Activated naive CD8-positive, alpha-beta T cell treated with anti-CD3 and anti-CD28 coated beads for 36 hours (primary cell): Measurements from ENCODE around the gene ARHGEF4. TPM values are rescaled to one million over a fixed set of nuclear protein-coding genes. Genes with fewer than 3 reads are reported as not detected.
A peak's percentile ranks its signal among the peaks of the same experiment; 100 is the strongest.

Experiments used
- DNase-seq: peaks from one replicate; pipeline ENCODE4 v3.0.0; 2021
- H3K27ac Mint-ChIP-seq: one replicate; pipeline ENCODE4 v1.8.0; 2022; ENCODE audit warnings: mild to moderate bottlenecking, moderate library complexity, mixed read lengths
- H3K27me3 Mint-ChIP-seq: one replicate; pipeline ENCODE4 v1.8.0; 2022; ENCODE audit warnings: mild to moderate bottlenecking, mixed read lengths
- H3K36me3 Mint-ChIP-seq: one replicate; pipeline ENCODE4 v1.8.0; 2021; ENCODE audit warnings: mild to moderate bottlenecking, mixed read lengths
- H3K4me1 Mint-ChIP-seq: one replicate; pipeline ENCODE4 v1.8.0; 2021; ENCODE audit warnings: mixed read lengths
- H3K4me3 Mint-ChIP-seq: one replicate; pipeline ENCODE4 v1.8.0; 2022; ENCODE audit warnings: mild to moderate bottlenecking, moderate library complexity, mixed read lengths
- H3K9me3 Mint-ChIP-seq: one replicate; pipeline ENCODE4 v1.8.0; 2022; ENCODE audit warnings: mixed read lengths
- total RNA-seq, 2 experiments: library from RNA; stranded (reverse); gene quantifications; one replicate each; pipeline ENCODE4 v1.2.3, GENCODE V29; 2021

The ARHGEF4 gene
- total RNA-seq, 2 experiments from 2014 or later = 2.8 to 3.3 TPM

GRCh38 chr2:130963849-130964793 is 127.4 kb downstream of the ARHGEF4 start:
- H3K27ac Mint-ChIP-seq = no peak overlapping the region

GRCh38 chr2:130964931-130965330 is 128.2 kb downstream of the ARHGEF4 start:
- Mint-ChIP-seq H3K9me3 (no peaks in the 10 kb centered on the region), H3K4me3 (peak overlapping the region; percentile 71), H3K27ac (no peak overlapping the region), H3K27me3 (peaks cover 51% of the 10 kb centered on the region), H3K4me1 (peaks cover 5% of the 10 kb centered on the region), H3K36me3 (peaks cover 2% of the 10 kb centered on the region)
- no peak for DNase-seq

More at GRCh38 chr2:130963849-130964793, 127.4 kb downstream of the ARHGEF4 start:
- H3K36me3 Mint-ChIP-seq = peaks cover 2% of the 10 kb centered on the region
- H3K4me1 Mint-ChIP-seq = peaks cover 5% of the 10 kb centered on the region
- H3K27me3 Mint-ChIP-seq = peaks cover 51% of the 10 kb centered on the region
- H3K4me3 Mint-ChIP-seq = peak overlapping the region; percentile 71
- H3K9me3 Mint-ChIP-seq = no peaks in the 10 kb centered on the region
- DNase-seq = peak; percentile 17

- H3K4me1 Mint-ChIP-seq = peaks cover 5% of the 10 kb centered on the region
- DNase-seq = no peak
- peaks cover 44% of the 10 kb centered on the region for H3K27me3 Mint-ChIP-seq
- no peaks in the 10 kb centered on the region for H3K9me3 Mint-ChIP-seq
- H3K36me3 Mint-ChIP-seq = peaks cover 2% of the 10 kb centered on the region
- H3K4me3 Mint-ChIP-seq = no peak overlapping the region
- H3K27ac Mint-ChIP-seq = no peak overlapping the region
These were observed 129.5 kb downstream of the ARHGEF4 start for GRCh38 chr2:130966149-130966774.

- no peak overlapping the region for H3K4me3 Mint-ChIP-seq
- no peak for DNase-seq
- no peak overlapping the region for H3K27ac Mint-ChIP-seq
- peaks cover 5% of the 10 kb centered on the region for H3K4me1 Mint-ChIP-seq
- H3K9me3 Mint-ChIP-seq = no peaks in the 10 kb centered on the region
- peaks cover 2% of the 10 kb centered on the region for H3K36me3 Mint-ChIP-seq
- H3K27me3 Mint-ChIP-seq = peaks cover 37% of the 10 kb centered on the region
These were observed 130.2 kb downstream of the ARHGEF4 start for GRCh38 chr2:130966775-130967490.

GRCh38 chr2:130972410-130972809 is 135.7 kb downstream of the ARHGEF4 start:
- no peak for DNase-seq
- Mint-ChIP-seq H3K4me1 (peaks cover 6% of the 10 kb centered on the region), H3K27ac (no peak overlapping the region)

GRCh38 chr2:130975729-130976128 is 139.0 kb downstream of the ARHGEF4 start:
- no peak overlapping the region for H3K4me3 Mint-ChIP-seq
- no peaks in the 10 kb centered on the region for H3K36me3 Mint-ChIP-seq
- DNase-seq = no peak
- H3K9me3 Mint-ChIP-seq = no peaks in the 10 kb centered on the region
- no peaks in the 10 kb centered on the region for H3K27me3 Mint-ChIP-seq
- H3K4me1 Mint-ChIP-seq = peaks cover 6% of the 10 kb centered on the region
- no peak overlapping the region for H3K27ac Mint-ChIP-seq

More at GRCh38 chr2:130972410-130972809, 135.7 kb downstream of the ARHGEF4 start:
- H3K9me3 Mint-ChIP-seq = no peaks in the 10 kb centered on the region
- no peaks in the 10 kb centered on the region for H3K36me3 Mint-ChIP-seq
- H3K4me3 Mint-ChIP-seq = no peak overlapping the region
- no peaks in the 10 kb centered on the region for H3K27me3 Mint-ChIP-seq

GRCh38 chr2:130976591-130977237 is 140.0 kb downstream of the ARHGEF4 start:
- no peaks in the 10 kb centered on the region for H3K9me3 Mint-ChIP-seq
- no peak overlapping the region for H3K4me3 Mint-ChIP-seq
- no peak for DNase-seq
- H3K36me3 Mint-ChIP-seq = no peaks in the 10 kb centered on the region
- H3K4me1 Mint-ChIP-seq = peaks cover 6% of the 10 kb centered on the region
- no peaks in the 10 kb centered on the region for H3K27me3 Mint-ChIP-seq
- no peak overlapping the region for H3K27ac Mint-ChIP-seq

GRCh38 chr2:130977461-130978050 is 140.8 kb downstream of the ARHGEF4 start:
- no peak overlapping the region for H3K27ac Mint-ChIP-seq
- peaks cover 1% of the 10 kb centered on the region for H3K4me1 Mint-ChIP-seq
- no peaks in the 10 kb centered on the region for H3K9me3 Mint-ChIP-seq
- H3K4me3 Mint-ChIP-seq = no peak overlapping the region
- DNase-seq = no peak
- no peaks in the 10 kb centered on the region for H3K36me3 Mint-ChIP-seq
- H3K27me3 Mint-ChIP-seq = no peaks in the 10 kb centered on the region

GRCh38 chr2:130981667-130982066 is 145.0 kb downstream of the ARHGEF4 start:
- Mint-ChIP-seq H3K4me3 (no peak overlapping the region), H3K27ac (no peak overlapping the region), H3K27me3 (no peaks in the 10 kb centered on the region), H3K4me1 (peaks cover 3% of the 10 kb centered on the region), H3K9me3 (no peaks in the 10 kb centered on the region), H3K36me3 (no peaks in the 10 kb centered on the region)
- DNase-seq = no peak

- H3K36me3 Mint-ChIP-seq = no peaks in the 10 kb centered on the region
- peaks cover 3% of the 10 kb centered on the region for H3K4me1 Mint-ChIP-seq
- H3K9me3 Mint-ChIP-seq = no peaks in the 10 kb centered on the region
- no peak for DNase-seq
- H3K4me3 Mint-ChIP-seq = no peak overlapping the region
- H3K27ac Mint-ChIP-seq = no peak overlapping the region
- no peaks in the 10 kb centered on the region for H3K27me3 Mint-ChIP-seq
These were observed 148.6 kb downstream of the ARHGEF4 start for GRCh38 chr2:130985206-130985780.

- no peak overlapping the region for H3K4me3 Mint-ChIP-seq
- H3K36me3 Mint-ChIP-seq = no peaks in the 10 kb centered on the region
- H3K27ac Mint-ChIP-seq = no peak overlapping the region
- H3K4me1 Mint-ChIP-seq = peaks cover 3% of the 10 kb centered on the region
- no peaks in the 10 kb centered on the region for H3K27me3 Mint-ChIP-seq
- no peak for DNase-seq
- no peaks in the 10 kb centered on the region for H3K9me3 Mint-ChIP-seq
These were observed 149.3 kb downstream of the ARHGEF4 start for GRCh38 chr2:130985831-130986649.

- Mint-ChIP-seq H3K9me3 (no peaks in the 10 kb centered on the region), H3K27me3 (no peaks in the 10 kb centered on the region), H3K4me1 (peaks cover 3% of the 10 kb centered on the region), H3K4me3 (no peak overlapping the region), H3K27ac (no peak overlapping the region), H3K36me3 (no peaks in the 10 kb centered on the region)
- DNase-seq = no peak
These were observed 150.3 kb downstream of the ARHGEF4 start for GRCh38 chr2:130986890-130987493.
